GM18526 (cell line): ENCODE data around the gene UBQLN1.

Experiments used
- POLR2A ChIP-seq: IDR thresholded peaks from 3 replicates; pipeline ENCODE4 v1.6.1; 2011; ENCODE audit not compliant: insufficient read length; ENCODE audit errors: extremely low read depth

The UBQLN1 gene

DNA sequence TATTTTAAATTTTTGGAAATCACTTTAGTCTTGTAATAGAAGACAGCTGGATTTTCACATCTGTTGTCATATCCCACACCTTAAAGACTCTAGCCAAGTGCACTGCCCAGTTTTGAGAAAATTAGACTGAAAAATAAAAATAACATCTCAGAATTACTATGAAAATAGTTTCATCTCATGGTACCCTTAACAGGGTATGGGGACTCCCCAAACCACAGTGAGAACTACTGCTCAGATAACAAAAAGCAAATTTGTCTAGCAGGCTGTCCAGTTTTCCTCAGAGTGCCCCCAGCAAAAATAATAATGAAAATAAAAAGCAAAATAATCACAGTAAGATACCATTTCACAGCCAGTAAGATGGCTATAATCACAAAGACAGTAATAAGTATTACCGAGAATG, 6.5 kb downstream of the UBQLN1 start:
- no peak for TF ChIP-seq POLR2A

DNA sequence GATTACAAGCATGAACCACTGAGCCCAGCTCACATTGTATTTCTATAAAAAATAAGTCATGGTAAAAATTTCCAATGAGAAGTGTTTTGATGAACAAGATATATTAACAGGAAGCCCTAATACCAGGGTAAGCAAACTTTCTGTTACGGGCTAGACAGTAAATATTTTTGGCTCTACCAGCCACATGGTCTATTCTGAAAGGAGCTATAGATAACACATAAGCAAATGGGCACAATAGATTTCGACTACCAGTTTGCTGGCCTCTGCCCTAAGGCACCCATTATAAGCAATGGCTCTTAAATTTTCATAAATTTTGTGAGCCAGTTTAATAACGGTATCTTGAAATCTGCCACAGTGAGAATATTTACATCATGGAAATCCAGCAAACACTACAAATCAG, 8.1 kb downstream of the UBQLN1 start:
- no peak for TF ChIP-seq POLR2A

DNA sequence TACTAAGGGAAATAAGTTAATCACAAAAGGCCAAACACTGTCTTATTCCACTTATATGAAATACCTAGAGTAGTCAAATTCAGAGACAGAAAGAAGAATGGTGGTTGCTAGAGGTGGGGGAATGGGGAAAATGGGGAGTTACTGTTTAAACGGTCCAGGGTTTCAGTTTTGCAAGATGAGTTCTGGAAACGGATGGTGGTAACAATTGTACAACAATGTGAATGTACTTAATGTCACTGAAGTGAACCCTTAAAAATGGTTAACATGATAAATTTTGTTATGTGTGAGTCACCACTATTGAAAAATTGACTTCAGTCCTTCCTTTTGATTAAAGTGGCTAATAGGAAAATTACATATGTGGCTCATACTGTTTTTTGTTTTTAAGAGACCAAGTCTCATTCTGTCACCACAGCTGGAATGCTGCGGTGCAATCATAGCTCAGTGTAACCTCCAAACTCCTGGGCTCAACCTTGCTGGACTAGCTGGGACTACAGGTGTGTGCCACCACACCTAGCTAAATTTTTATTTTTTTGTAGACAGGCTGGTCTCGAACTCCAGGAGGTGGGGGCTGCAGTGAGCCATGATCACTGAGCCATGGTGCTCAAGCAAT, 8.7 kb downstream of the UBQLN1 start:
- TF ChIP-seq POLR2A: no peak

DNA sequence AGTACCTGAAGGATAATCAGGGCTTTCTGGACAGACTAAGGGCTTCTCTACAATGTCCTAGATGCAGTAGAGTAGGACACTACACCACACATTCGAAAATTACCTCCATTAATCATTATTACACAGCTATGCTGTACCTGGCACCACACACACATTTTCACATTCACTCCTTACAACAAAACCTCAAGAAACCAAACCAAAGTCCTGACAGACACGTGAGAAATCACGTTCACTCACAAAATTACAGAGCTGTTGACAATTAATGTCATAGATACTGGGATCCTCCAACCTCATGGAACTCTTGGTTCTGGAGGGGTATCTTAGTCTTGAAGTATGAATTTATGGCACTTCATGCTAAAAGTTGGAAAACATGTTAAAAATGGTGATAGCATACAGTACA, 16.3 kb downstream of the UBQLN1 start:
- no peak for TF ChIP-seq POLR2A

DNA sequence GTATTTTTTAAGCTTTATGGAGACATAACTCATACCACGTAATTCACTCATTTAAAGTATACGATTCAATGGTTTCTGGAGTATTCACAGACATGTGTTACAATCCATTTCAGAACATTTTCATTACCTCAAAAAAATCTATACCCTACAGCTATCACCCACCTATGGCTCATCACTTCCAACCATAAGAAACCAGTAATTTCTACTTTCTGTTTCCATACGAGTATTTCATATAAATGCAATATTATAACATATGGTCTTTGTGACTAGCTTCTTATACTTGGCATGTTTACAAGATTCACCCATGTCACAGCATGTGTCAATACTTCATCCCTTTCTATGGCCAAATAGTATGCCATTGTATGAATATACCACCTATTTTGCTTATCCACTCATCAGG, 18.8 kb downstream of the UBQLN1 start:
- TF ChIP-seq POLR2A: no peak

DNA sequence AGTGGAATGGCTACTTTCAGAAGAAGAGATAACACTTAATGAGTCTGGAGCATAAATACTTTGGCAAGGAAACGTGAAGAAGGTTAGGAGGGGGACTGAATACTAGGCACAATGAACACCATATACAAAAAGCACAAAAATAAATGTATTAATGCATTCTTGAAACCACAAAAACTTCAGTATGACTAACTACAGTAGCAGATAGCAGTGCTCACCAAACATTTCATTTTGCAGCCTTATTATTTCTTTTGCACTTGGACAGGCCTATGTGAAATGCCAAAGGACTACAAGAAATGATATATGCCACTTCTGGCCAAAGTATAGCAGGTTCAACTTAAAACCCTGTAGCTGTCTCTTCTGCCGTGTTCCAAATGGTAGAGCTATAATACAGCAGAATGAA, 26.3 kb downstream of the UBQLN1 start:
- no peak for TF ChIP-seq POLR2A

DNA sequence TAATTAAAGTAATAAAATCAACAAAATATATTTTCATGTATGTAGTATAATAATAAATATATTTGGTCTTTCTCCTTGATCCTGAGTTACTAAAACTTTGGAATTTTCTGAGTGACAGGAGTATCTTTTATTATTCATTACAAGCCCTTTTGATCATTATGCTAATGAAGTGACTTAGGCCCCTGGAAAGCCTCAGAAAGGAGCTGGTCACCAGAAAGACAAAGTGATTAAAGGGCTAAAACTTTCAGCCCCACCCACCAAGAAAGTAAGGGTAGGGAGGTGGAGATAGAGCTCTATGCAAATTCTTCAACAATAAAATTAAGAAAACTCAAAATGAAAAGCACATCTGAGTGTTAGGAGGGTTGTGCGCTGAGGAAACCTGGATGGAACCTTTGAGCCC, 27.5 kb downstream of the UBQLN1 start:
- no peak for TF ChIP-seq POLR2A

DNA sequence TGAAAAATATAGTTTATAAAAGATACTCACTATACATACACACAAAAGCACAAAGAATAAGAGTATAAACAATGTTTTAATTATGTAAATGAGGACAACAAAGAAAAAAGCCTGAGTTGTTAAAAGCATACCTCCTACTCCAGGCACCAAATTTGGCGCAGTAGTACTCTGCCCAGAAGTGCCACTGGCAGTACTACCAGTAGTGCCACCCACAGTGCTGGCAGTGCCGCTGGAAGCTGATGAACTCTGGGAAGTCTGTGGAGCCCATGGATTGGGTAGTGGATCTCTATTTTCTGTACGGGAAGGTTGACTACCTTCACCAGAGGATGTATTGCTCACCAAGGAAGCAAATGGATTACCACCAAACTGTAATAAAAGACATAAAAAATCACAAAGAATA, 30.2 kb downstream of the UBQLN1 start:
- TF ChIP-seq POLR2A: no peak

DNA sequence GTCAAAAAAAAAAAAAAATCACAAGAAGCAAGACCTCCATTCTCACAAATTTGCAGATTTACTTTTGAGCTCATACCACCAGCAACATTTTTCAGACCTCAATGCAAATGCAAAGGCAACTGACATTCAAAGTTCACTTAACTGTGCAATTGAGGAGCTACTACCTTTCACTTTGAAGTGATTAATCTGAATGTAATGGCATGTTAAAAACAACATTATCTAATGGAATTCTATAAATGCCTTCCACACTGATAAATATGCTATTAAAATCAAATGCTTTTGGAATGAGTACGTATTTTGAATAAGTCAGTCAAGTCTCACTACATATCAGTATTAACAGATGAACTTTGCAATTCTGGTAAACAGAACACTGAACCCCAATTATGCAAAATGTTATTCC, 32.3 kb downstream of the UBQLN1 start:
- TF ChIP-seq POLR2A: no peak

DNA sequence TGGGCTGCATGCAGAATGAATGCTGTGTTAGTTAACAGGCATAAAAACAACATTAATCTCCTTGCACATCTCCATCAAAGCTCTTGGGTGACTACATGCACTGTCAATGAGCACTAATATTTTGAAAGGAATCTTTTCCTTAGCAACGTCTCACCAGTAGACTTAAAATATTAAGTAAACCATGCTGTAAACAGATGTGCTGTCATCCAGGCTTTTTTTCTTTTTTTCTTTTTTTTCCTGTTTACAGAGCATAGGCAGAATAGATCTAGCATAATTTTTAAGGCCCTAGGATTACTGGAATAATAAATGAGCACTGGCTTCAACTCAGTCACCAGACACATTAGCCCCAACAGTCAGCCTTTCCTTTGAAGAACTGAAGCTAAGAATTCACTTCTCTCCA, 36.3 kb downstream of the UBQLN1 start:
- TF ChIP-seq POLR2A: no peak

DNA sequence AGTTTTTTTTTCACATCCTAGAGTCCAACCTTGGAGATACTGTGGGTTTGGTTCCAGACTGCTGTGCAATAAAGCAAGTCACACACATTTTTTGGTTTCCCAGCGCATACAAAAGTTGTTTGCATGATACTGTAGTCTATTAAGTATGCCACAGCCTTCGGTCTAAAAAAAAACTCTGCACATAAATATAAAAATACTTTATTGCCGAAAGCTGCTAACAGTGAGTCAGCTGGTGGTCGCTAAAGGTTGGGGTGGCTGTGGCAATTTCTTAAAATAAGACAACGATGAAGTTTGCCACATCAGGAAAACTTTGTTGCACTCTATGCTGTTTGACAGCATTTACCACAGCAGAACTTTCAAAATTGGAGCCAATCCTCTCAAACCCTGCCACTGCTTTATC, 37.4 kb downstream of the UBQLN1 start:
- TF ChIP-seq POLR2A: no peak

DNA sequence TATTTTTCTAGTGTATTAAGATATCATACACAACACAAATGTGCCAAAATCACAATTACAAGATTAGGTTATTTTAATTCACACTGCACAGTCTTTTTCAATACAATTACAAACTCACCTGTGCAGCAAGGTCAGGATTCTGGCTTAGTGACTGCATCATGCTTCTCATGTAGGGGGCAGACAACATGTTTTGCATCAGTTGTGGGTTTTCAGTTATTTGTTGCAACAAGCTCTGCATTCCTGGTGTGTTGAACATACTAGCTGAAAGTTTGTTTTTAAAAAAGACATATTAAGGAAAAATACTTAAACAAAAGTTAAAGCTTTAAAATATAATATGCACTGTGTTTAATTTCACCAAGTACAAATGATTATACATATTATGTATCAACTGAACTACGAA, 38.7 kb downstream of the UBQLN1 start:
- TF ChIP-seq POLR2A: no peak

DNA sequence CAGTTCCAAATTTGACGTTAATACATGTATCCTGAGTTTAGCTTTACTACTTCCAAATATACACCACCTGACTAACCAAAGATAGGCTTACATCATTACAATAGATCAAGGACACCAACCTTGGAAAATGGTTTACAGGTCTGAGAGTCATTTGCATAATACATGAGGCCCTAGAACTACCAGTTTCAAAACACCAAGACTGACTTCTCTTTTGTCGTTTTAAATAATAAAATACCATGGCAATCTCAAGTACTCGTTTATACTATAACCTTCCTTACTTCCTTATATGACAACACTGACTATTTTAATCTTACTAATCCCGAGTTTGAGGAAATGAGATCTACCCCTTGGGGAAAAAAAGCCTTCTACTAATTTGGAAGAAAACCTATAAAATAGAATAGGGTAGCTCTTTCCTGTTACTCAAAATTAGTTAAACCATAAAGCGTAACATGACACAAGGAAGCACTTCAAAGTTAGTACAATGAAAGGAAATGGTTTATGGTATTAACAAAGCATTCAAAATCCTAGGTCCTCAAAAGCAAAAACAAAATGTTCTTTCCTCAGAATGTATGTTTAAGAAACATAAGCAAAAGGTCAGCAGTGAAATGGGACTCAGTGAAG, 42.1 kb downstream of the UBQLN1 start:
- TF ChIP-seq POLR2A: no peak

DNA sequence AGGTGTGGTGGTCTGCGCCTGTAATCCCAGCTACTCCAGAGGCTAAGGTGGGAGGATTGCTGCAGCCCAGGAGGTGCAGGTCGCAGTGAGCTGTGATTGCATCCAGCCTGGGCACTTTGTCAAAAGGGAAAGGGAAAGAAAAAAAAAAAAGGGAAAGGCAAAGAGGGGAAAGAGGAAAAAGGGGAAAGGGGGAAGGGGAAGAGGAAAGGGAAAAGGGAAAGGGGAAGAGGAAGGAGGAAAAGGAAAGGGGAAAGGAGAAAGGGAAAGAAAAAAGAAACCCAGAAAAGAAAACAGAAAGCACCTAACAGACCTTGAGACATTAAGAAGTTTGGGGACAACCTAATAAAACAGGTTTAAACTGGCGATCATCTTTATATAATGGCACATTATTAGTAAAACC, 44.8 kb downstream of the UBQLN1 start:
- TF ChIP-seq POLR2A: no peak

DNA sequence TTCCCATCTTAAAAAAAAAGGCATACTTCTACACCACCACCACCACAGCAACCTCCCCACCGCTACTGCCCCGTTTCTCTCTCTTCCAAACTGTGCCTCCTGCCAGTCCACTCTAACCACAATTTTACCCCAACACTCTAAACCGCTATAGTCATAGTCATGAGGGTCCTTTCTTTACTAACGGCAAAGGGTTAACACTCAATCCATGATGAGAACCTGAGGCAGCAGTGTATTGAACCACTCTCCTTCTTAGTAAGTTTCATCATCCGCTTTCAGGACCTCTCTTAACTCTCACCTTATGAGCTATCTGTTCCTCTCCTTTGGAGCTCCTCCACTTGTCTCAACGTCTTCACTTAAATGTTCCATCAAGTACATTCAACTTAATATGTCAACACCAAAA, 50.8 kb downstream of the UBQLN1 start:
- no peak for TF ChIP-seq POLR2A

DNA sequence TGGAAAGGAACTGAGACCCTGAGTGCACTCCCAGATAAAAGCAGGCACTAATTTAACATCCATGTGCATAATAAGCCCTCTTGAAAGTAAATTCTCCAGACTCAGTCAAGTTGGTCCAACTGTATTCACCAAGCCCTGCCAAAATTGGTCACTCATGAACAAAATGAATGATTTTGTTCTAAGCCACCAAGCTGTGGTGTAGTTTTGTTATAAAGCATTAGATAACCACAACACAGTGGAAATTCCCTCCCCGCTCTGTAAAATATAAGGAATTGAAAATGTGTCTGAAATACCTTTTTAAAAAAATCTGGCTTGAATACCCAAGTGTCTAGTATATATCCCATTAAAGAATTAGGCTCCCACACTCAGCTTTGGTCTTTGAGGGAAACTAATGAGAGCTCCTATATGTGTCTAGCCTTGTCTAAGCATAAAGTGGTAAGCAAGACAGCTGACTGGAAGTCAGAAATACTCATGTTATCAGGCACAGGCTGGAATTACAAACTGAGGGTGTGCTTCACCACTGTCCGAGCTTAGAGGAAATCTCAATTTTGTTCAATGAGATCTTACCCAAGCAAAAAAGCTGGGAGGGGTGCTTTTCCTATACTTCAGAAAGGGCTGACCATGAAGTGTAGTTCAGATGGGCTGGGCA, 51.6 kb downstream of the UBQLN1 start:
- TF ChIP-seq POLR2A: no peak

DNA sequence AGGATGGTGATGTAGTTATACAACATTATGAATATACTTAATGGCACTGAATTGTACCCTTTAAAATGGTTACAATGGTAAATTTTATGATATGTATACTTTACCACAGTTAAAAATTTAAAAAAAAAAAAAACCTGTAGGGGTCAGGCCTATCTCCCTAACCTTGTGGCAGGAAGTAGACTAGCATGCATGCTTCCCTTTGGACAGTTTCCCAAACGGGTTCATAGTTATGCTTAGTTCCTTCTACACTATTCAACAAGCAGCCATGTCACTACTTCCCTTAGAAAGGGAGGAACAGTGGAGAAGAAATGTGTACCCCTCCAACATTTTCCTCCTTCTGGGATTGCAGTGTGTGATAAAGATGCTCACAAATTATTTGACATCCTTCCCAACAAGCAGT, 52.3 kb downstream of the UBQLN1 start:
- no peak for TF ChIP-seq POLR2A

DNA sequence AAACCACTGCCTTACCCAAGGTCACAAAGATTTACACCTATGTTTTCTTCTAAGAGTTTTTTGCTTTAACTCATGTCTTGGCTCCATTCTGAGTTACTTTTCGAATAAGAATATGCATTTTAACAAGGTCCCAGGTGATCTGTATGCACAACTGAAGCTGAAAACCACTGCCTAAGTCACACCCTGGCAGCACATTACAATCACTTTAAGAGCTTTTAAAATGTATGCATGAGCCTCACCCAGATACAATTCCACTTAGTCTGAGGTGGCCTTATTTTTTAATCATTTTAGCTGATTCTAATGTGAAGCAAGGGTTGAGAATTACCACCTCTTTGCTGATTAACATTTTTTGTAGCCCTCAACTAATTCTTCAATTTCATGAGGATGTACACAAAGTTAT, 55.3 kb downstream of the UBQLN1 start:
- no peak for TF ChIP-seq POLR2A

DNA sequence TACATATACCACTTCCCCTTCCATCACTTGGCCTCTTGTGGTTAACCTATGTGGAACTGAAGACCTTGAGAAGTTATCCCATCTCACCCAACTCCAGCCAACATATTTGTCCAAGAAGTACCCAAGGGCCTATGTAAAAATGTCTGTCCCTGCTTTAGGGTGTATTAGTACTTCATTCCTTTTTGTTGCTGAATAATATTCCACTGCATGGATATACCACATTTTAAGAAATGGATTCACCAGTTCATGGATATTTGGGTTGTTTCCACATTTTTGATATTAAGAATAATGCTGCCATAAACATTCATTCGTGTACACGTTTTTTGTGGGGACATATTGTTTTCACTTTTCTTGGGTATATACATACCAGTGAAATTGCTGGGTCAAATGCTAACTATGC, 56.2 kb downstream of the UBQLN1 start:
- TF ChIP-seq POLR2A: no peak
